ENCODE results near the gene LMBRD1. TPM values are rescaled to one million over a fixed set of nuclear protein-coding genes. Genes with fewer than 3 reads are reported as not detected.

Gene LMBRD1
- total RNA-seq, 4 donors from 2014 or later, result 41.6 to 66.0 (median 57.1) TPM

- DNase-seq (ENCODE audit: low spot score) (no peak), ATAC-seq (ENCODE audit: low FRiP score) (no peak)
- TF ChIP-seq CTCF (IDR thresholded peaks at IDR 0.05), result no peak
These were observed 21.3 kb downstream of the LMBRD1 start for GRCh38 chr6:69775585-69775849.

GRCh38 chr6:69774740-69775584, 21.8 kb downstream of the LMBRD1 start:
- ATAC-seq (ENCODE audit: low FRiP score) (no peak), DNase-seq (ENCODE audit: low spot score) (no peak)
- no peak for TF ChIP-seq CTCF (IDR thresholded peaks at IDR 0.05)

- DNase-seq (ENCODE audit: low spot score) (no peak), ATAC-seq (ENCODE audit: low FRiP score) (no peak)
- no peak for TF ChIP-seq CTCF (IDR thresholded peaks at IDR 0.05)
These were observed 25.5 kb downstream of the LMBRD1 start for GRCh38 chr6:69771158-69771906.

- ATAC-seq (ENCODE audit: low FRiP score), result no peak
- no peak for TF ChIP-seq CTCF (IDR thresholded peaks at IDR 0.05)
These were observed 28.1 kb downstream of the LMBRD1 start for GRCh38 chr6:69768664-69769063.

GRCh38 chr6:69763763-69764162, 33.0 kb downstream of the LMBRD1 start:
- TF ChIP-seq CTCF (IDR thresholded peaks at IDR 0.05), result no peak
- ATAC-seq (ENCODE audit: low FRiP score) (no peak), DNase-seq (ENCODE audit: low spot score) (no peak)

More at GRCh38 chr6:69768664-69769063, 28.1 kb downstream of the LMBRD1 start:
- no peak for DNase-seq (ENCODE audit: low spot score)

- DNase-seq (ENCODE audit: low spot score) (no peak), ATAC-seq (ENCODE audit: low FRiP score) (no peak)
- no peak for TF ChIP-seq CTCF (IDR thresholded peaks at IDR 0.05)
These were observed 35.0 kb downstream of the LMBRD1 start for GRCh38 chr6:69761853-69762252.

- DNase-seq (ENCODE audit: low spot score), result no peak
- TF ChIP-seq CTCF (IDR thresholded peaks at IDR 0.05), result no peak
- ATAC-seq (ENCODE audit: low FRiP score), result no peak
These were observed 38.6 kb downstream of the LMBRD1 start for GRCh38 chr6:69758214-69758613.
